Activated naive CD4-positive, alpha-beta T cell (primary cell): Measurements from ENCODE around the gene TBC1D1.

ENCODE experiments used
- DNase-seq, 4 experiments: peaks; one replicate each; lab custom pipeline; 2025; lab: John Stamatoyannopoulos, UW

The TBC1D1 gene

DNA sequence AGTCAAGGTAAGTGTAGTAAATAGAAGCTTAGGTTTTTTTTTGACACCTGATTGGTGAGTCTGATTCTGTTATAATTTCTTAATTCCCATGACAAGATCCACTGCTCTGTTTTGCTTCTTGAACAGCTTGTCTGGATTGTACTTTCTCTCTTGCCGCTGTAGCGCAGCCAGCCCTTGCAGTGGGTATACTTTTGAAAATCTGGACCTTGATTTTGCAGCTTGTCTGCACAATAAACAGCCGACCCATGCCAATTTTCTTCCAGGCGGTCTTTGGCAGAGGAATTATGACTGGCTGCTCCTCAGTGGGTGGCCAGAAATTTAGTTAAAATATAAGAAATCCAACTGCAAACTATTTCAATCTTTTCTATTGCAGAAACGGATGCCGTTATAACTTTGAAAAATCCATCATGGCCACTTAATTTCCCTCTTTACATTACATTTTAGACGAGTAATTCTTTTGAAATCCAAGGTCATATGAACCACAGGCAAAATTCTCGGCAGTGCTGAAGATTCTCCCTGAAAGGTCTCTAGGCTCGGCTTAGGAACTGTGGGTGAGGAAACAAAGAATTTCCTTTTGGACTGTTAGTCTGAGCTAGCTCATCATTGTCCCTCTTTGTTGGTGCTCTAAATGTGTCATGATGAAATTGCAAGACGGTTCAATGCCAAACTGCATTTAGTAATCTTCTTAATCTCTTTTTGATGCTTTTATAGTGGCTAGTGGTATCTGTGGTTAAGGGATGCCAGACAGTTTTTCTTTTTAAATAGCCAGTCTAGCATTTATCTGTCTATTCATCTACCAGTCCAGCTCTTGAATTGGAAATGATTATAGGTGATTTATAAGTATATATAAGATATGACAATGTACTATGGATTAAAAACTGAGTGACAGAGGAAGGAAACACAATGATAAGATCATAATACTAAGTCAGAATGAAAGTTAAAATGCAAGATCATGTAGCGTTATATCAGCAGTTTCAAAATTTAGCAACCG lies 37.8 kb downstream of the TBC1D1 start:
- no peak for DNase-seq

DNA sequence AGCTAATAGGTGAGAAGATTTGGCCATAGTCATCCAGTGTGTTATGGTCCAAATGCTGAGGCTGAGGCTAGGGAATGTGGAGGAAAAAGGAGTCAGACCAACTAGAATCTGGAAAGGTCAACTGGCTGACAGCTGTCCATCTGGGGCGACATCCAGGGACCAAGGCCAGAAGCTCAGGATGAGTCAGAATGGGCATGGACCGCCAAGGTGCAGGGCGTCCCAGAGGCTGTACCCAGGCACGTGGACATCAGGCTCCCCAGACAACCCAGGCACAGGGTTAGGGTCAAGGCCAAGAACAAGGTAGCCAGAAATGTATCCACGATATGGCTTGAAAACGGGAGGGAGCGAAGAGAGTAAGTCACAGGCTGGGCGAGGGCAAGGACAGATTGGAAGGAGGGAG lies 43.2 kb downstream of the TBC1D1 start:
- DNase-seq = no peak

- no peak for DNase-seq
Observed at GRCh38 chr4:37934609-37935008, 43.7 kb downstream of the TBC1D1 start.

DNA sequence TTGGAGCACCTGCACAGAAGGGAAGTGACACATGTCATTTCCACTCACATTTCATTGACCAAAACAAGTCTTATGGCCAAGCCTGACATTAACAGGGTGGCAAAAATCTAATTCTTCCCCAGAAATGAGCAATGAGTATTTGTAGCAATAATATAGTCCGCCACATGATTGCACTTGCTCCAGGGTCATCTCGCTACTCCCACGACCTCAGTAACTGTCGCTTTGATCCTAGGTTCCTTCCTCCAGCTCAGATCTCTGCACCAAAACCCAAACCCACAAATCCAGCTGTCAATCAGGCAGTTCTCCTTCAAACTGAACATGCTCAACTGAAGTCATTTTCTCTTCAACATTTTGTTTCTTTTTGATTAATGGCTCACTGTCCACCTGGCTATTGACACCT lies 44.1 kb downstream of the TBC1D1 start:
- no peak for DNase-seq

DNA sequence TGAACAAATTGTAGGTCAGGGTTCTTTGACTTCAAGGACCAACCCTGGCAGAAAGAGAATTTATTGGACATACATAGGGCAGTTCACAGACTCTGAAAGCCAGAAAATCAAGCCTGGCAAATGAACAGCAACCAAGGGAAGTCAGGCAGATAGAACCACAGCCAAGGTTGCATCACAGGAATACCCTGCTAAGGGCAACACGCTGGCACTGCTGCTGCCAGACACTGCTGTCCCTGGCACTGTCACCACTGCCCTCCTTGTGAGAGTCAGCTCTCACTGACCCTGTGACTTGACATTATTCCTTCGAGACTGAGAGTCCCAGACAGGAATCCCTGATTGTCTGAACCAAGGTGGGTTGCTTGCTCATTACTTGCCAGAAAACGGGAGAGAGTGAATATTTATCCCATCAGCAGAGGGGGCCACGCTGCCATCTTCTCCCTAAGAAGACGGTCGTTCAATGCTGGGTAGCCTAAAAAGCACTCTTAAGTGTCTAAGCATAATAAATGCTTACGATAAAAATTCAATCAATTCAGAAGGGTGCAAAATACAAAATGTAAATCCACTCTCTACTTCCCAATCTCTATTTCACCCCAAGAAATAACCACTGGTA lies 46.1 kb downstream of the TBC1D1 start:
- no peak for DNase-seq

- no peak for DNase-seq
Observed at GRCh38 chr4:37938208-37938607, 47.3 kb downstream of the TBC1D1 start.

GRCh38 chr4:37946503-37947179 lies 55.8 kb downstream of the TBC1D1 start:
- no peak for DNase-seq

DNA sequence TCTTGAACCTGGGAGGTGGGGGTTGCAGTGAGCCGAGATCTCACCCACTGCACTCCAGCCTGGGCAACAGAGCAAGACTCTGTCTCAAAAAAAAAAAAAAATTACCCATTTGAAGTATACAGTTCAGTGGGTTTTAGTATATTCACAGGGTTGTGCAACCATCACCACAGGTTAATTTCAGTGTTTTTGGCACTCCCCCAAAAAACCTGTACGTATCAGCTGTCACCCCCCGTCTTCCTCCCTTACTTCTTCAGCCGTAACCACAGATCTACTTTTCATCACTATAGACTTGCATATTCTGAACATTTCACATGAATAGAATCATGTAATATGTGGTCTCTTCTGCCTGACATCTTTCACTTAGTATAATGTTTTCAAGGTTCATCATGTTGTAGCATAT lies 57.7 kb downstream of the TBC1D1 start:
- no peak for DNase-seq

- DNase-seq = no peak
Observed at GRCh38 chr4:37949636-37950426, 58.9 kb downstream of the TBC1D1 start.

DNA sequence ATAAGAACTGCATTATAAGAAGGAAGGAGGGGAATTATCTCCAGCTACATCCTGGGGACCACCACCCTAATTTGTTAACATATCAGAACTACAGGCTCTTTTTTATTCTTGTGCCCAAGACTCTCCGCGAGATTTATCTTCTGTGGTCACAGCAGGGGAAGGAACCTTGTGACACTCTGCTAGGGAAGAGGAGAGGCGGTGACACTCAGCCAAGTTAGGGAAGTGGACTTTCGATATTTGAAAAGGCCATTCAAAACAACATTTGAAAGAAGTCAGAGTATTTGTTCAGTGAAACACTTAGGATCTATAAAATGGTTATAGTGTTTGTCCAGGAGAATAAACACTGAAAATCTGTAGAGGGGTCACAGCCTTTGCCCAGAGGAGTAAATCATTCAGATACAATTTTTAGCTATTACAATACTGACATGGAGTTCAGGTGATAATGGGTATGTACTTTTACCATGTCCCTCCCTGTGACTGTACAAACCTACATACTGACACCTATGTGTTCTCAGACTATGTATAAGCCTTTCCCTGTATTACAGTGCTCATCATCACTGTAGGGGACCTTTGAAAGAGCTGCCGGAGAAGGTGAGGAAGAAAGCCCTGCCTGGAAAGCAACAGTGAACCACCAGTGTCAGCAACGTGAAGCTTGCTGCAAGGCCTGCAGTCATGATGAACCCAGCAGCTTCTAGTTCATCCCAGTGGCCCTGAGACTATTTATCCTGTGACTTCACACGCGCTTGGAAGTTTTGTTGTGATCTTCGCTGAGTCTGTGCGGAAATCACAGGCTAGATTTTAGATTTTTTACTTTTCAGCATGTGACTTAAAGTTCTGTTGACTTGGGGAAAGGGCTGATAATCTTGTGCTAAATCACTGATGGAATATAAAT lies 60.8 kb downstream of the TBC1D1 start:
- DNase-seq = no peak

- DNase-seq = no peak
Observed at GRCh38 chr4:37953156-37953555, 62.3 kb downstream of the TBC1D1 start.

- no peak for DNase-seq
Observed at GRCh38 chr4:37953620-37954293, 62.9 kb downstream of the TBC1D1 start.

DNA sequence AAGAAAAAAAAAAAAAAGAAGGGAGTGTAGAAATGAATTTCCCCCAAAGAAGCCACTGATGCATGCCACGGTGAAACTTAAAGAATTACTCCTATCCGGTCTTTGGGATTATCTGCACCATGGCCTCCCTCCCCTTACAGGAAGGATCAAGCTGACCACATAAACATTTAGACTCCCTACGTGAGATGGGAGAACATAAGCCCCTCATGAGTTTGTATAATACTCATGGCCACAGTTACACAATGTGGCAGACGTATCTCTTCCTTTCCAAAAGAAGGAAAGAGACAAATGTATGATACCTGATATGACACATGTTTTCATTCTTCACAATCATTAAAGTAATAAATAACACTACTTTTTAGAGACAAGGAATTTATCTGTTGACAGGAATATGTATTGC lies 66.1 kb downstream of the TBC1D1 start:
- DNase-seq = no peak

- no peak for DNase-seq
Observed at GRCh38 chr4:37958932-37959331, 68.0 kb downstream of the TBC1D1 start.

GRCh38 chr4:37960098-37960497 lies 69.2 kb downstream of the TBC1D1 start, which contains the start of gene PTTG2:
Gene PTTG2 (plus strand): TSS chr4:37960398. CDS start chr4:37960435, 37 bp downstream.
- no peak for DNase-seq

GRCh38 chr4:37960679-37961450 lies 70.0 kb downstream of the TBC1D1 start:
- DNase-seq = no peak

DNA sequence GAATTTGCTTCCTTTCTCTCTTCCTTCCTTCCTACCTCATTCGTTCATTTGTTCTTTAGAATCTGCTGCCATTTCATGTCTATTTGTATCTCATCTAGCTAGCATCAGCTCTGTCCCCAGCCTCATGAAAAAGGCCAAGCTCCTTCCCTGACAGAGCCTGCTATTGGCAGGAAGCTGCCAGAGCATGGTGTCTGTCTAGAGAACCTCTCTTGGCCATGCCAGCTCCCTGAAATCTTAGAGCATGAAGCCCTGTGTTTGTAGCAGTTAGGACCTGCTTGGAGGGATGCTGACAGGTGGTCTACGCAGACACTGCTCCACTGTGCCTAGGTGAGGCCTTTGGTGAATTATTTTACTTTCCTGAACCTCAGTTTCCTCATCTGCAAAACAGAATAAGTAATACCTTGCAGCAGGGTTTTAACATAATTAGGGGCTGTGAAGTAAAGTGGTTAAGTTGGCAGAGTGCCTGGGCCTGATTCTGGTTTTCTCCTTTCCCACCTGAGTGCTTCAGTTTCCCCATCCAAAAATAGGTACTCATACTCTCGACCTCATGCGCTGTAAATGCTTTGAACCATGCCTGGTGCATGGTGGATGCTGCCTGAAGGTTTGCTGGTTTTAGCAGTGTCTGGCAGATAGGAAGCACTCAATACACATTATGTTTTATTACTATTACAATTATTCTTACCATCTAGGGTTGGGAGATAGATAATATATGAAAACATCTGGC lies 74.0 kb downstream of the TBC1D1 start:
- DNase-seq = no peak

GRCh38 chr4:37966044-37966443 lies 75.2 kb downstream of the TBC1D1 start:
- no peak for DNase-seq

- DNase-seq = no peak
Observed at GRCh38 chr4:37967736-37968135, 76.9 kb downstream of the TBC1D1 start.
